GM18861 (cell line): ENCODE data around the gene DCLK1.

Source experiments
- ATAC-seq: cut with Tn5 transposase; IDR thresholded peaks from one replicate; pipeline ENCODE4 v1.9.1; 2021; ENCODE audit not compliant: unreplicated experiment

Gene DCLK1

GRCh38 chr13:35765941-35766340 is 365.2 kb downstream of the DCLK1 start:
- ATAC-seq = no peak

- no peak for ATAC-seq
These were observed 365.8 kb downstream of the DCLK1 start for GRCh38 chr13:35765366-35765765.

GRCh38 chr13:35764326-35765015 is 366.7 kb downstream of the DCLK1 start:
- no peak for ATAC-seq

GRCh38 chr13:35763782-35764123 is 367.4 kb downstream of the DCLK1 start:
- no peak for ATAC-seq

- no peak for ATAC-seq
These were observed 368.0 kb downstream of the DCLK1 start for GRCh38 chr13:35763060-35763781.

GRCh38 chr13:35761440-35762252 is 369.5 kb downstream of the DCLK1 start:
- no peak for ATAC-seq

GRCh38 chr13:35760735-35761281 is 370.4 kb downstream of the DCLK1 start:
- ATAC-seq = no peak

GRCh38 chr13:35747594-35747993 is 383.6 kb downstream of the DCLK1 start:
- no peak for ATAC-seq

- no peak for ATAC-seq
These were observed 386.5 kb downstream of the DCLK1 start for GRCh38 chr13:35744566-35745178.

GRCh38 chr13:35744144-35744543 is 387.0 kb downstream of the DCLK1 start:
- no peak for ATAC-seq

GRCh38 chr13:35743165-35743564 is 388.0 kb downstream of the DCLK1 start:
- no peak for ATAC-seq

GRCh38 chr13:35741657-35742056 is 389.5 kb downstream of the DCLK1 start:
- no peak for ATAC-seq

GRCh38 chr13:35736876-35737275 is 394.3 kb downstream of the DCLK1 start:
- no peak for ATAC-seq

- ATAC-seq = no peak
These were observed 397.4 kb downstream of the DCLK1 start for GRCh38 chr13:35733827-35734226.

- ATAC-seq = no peak
These were observed 398.6 kb downstream of the DCLK1 start for GRCh38 chr13:35732565-35732964.

- no peak for ATAC-seq
These were observed 399.7 kb downstream of the DCLK1 start for GRCh38 chr13:35731471-35731870.

GRCh38 chr13:35729926-35730627 is 401.1 kb downstream of the DCLK1 start:
- ATAC-seq = peak; percentile 77

GRCh38 chr13:35727881-35728280 is 403.3 kb downstream of the DCLK1 start:
- no peak for ATAC-seq

- no peak for ATAC-seq
These were observed 406.7 kb downstream of the DCLK1 start for GRCh38 chr13:35724446-35724845.

- no peak for ATAC-seq
These were observed 407.4 kb downstream of the DCLK1 start for GRCh38 chr13:35723821-35724220.

GRCh38 chr13:35723053-35723461 is 408.1 kb downstream of the DCLK1 start:
- ATAC-seq = no peak
